SK-N-SH (cell line): ENCODE results near the gene FAM81A. TPM values are rescaled to one million over a fixed set of nuclear protein-coding genes. Genes with fewer than 3 reads are reported as not detected.

Experiments
- CTCF ChIA-PET: fragments of 300-600, 350-600 bp; formaldehyde crosslinking; extraction: SDS; loops from one replicate; lab custom pipeline; 2021; lab: Yijun Ruan, JAX
- POLR2A ChIA-PET: fragments of 350-600 bp; sonication (Branson Sonifier 250); formaldehyde crosslinking; extraction: SDS; loops from one replicate; lab custom pipeline; 2020; ENCODE audit warnings: antibody characterized with exemption, inconsistent platforms; lab: Yijun Ruan, JAX
- DNase-seq: peaks from one replicate; pipeline ENCODE4 v3.0.0; 2012
- H2AFZ ChIP-seq: fragments of 200-600 bp; sonication (generic); 2 replicates; pipeline ENCODE4 v1.8.1; 2016; ENCODE audit warnings: antibody characterized with exemption, mild to moderate bottlenecking, low read depth
- H3F3A ChIP-seq: fragments of 200-600 bp; sonication (generic); replicated peaks from 2 replicates; pipeline ENCODE3; 2016; ENCODE audit warnings: antibody characterized with exemption, mild to moderate bottlenecking; ENCODE audit not compliant: insufficient read depth
- H3K27ac ChIP-seq, 2 experiments: fragments of 200-500 bp in 1 of 2; fragments of 200-600 bp in 1 of 2; sonication (Bioruptor generic) in 1 of 2; sonication (generic), shearing (Covaris generic) in 1 of 2; 2 replicates each; pipeline versions ENCODE4 v1.5.1 to v1.6.1; 2014 to 2016; ENCODE audit warnings: low read depth in 2 of 2, inconsistent platforms in 1 of 2, low read length in 1 of 2, mild to moderate bottlenecking in 1 of 2, mixed read lengths in 1 of 2
- H3K27me3 ChIP-seq: fragments of 200-600 bp; sonication (generic), shearing (Covaris generic); 2 replicates; pipeline ENCODE4 v1.6.1; 2016; ENCODE audit warnings: mixed run types; ENCODE audit not compliant: insufficient read depth
- H3K36me3 ChIP-seq, 2 experiments: fragments of 200-500 bp in 1 of 2; fragments of 200-600 bp in 1 of 2; sonication (Bioruptor generic) in 1 of 2; sonication (generic) in 1 of 2; replicated peaks in 1 of 2; 2 replicates each; pipeline versions ENCODE3 to v1.5.1; 2014 to 2016; ENCODE audit warnings: low read length in 1 of 2, mild to moderate bottlenecking in 1 of 2; ENCODE audit not compliant: insufficient read depth in 2 of 2, control insufficient read depth in 1 of 2
- H3K4me1 ChIP-seq, 2 experiments: fragments of 200-500 bp in 1 of 2; fragments of 200-600 bp in 1 of 2; sonication (Bioruptor generic) in 1 of 2; sonication (generic), shearing (Covaris generic) in 1 of 2; 2 replicates each; pipeline versions ENCODE4 v1.5.1 to v1.6.1; 2014 to 2016; ENCODE audit warnings: low read depth in 1 of 2, low read length in 1 of 2, mixed run types in 1 of 2; ENCODE audit not compliant: insufficient read depth in 2 of 2, control insufficient read depth in 1 of 2
- H3K4me2 ChIP-seq: fragments of 200-600 bp; sonication (generic), shearing (Covaris generic); 2 replicates; pipeline ENCODE4 v1.6.1; 2017; ENCODE audit warnings: mixed run types
- H3K4me3 ChIP-seq, 2 experiments: fragments of 200-500 bp in 1 of 2; fragments of 200-600 bp in 1 of 2; sonication (Bioruptor generic) in 1 of 2; sonication (generic), shearing (Covaris generic) in 1 of 2; 2 replicates each; pipeline versions ENCODE4 v1.5.1 to v1.8.1; 2014 to 2016; ENCODE audit warnings: low read depth in 2 of 2, inconsistent platforms in 1 of 2, low read length in 1 of 2, mild to moderate bottlenecking in 1 of 2, mixed read lengths in 1 of 2, moderate library complexity in 1 of 2
- H3K79me2 ChIP-seq: fragments of 200-600 bp; sonication (generic); 2 replicates; pipeline ENCODE4 v1.8.1; 2017; ENCODE audit warnings: mild to moderate bottlenecking; ENCODE audit not compliant: insufficient read depth
- H3K9ac ChIP-seq: fragments of 200-600 bp; sonication (generic); 2 replicates; pipeline ENCODE4 v1.6.1; 2017; ENCODE audit warnings: mixed run types
- H3K9me2 ChIP-seq: fragments of 200-600 bp; sonication (generic); 2 replicates; pipeline ENCODE4 v1.6.1; 2017; ENCODE audit warnings: mixed run types
- H3K9me3 ChIP-seq: fragments of 200-600 bp; sonication (generic); 2 replicates; pipeline ENCODE4 v1.6.1; 2017; ENCODE audit warnings: mixed run types, mild to moderate bottlenecking, moderate library complexity
- H4K20me1 ChIP-seq: fragments of 200-600 bp; sonication (generic); 2 replicates; pipeline ENCODE4 v1.6.1; 2017; ENCODE audit warnings: mild to moderate bottlenecking, mixed run types; ENCODE audit not compliant: insufficient read depth
- EZH2phosphoT487 ChIP-seq: fragments of 200-600 bp; sonication (generic); IDR thresholded peaks from 2 replicates; pipeline ENCODE4 v1.6.1; 2017; ENCODE audit warnings: low read depth, mixed run types, mild to moderate bottlenecking, antibody characterized with exemption, moderate library complexity, borderline replicate concordance
- GATA2 ChIP-seq: sonication (generic); formaldehyde crosslinking; IDR thresholded peaks from 2 replicates; pipeline ENCODE4 v1.5.0; 2020; ENCODE audit warnings: mild to moderate bottlenecking, missing genetic modification reagents
- NFIC ChIP-seq: IDR thresholded peaks from 2 replicates; pipeline ENCODE4 v1.4.0; 2012; ENCODE audit warnings: borderline replicate concordance
- POLR2AphosphoS5 ChIP-seq: IDR thresholded peaks from 2 replicates; pipeline ENCODE4 v1.6.1; 2012; ENCODE audit warnings: low read depth, low read length
- RAD21 ChIP-seq: IDR thresholded peaks from 2 replicates; pipeline ENCODE4 v1.6.1; 2012; ENCODE audit warnings: mild to moderate bottlenecking, low read length
- RCOR1 ChIP-seq: fragments of 150-350 bp; IDR thresholded peaks from 2 replicates; pipeline ENCODE4 v1.6.1; 2017; ENCODE audit warnings: antibody characterized with exemption, low read length
- RXRA ChIP-seq: IDR thresholded peaks from 2 replicates; pipeline ENCODE4 v1.4.0; 2012; ENCODE audit warnings: low read depth, mild to moderate bottlenecking, borderline replicate concordance
- SIN3A ChIP-seq: IDR thresholded peaks from 2 replicates; pipeline ENCODE4 v1.6.1; 2012; ENCODE audit warnings: low read depth, mild to moderate bottlenecking, low read length, moderate library complexity, borderline replicate concordance
- SMC3 ChIP-seq: IDR thresholded peaks from 2 replicates; pipeline ENCODE4 v1.6.1; 2012; ENCODE audit warnings: low read depth, low read length, improper control_type of control experiment
- TCF12 ChIP-seq: IDR thresholded peaks from 2 replicates; pipeline ENCODE4 v1.4.0; 2012
- TEAD4 ChIP-seq: IDR thresholded peaks from 2 replicates; pipeline ENCODE4 v1.4.0; 2012; ENCODE audit warnings: mild to moderate bottlenecking, borderline replicate concordance; ENCODE audit not compliant: insufficient read depth
- WGBS: methylation state at CpG from one replicate; pipeline ENCODE4 v1.1.6; 2017; ENCODE audit warnings: low lambda C conversion rate; 5-methylcytosine and 5-hydroxymethylcytosine counted together
- polyA plus RNA-seq, 3 experiments: library from polyadenylated mRNA; depleted of rRNA; stranded (reverse); fragments of >200 nt; gene quantifications; 2 replicates each; pipeline ENCODE4 v1.2.3, GENCODE V29; 2012
- TF ChIP-seq, protein P1 (sequence below): IDR thresholded peaks from 2 replicates; pipeline ENCODE4; 2012
- TF ChIP-seq, protein P2 (sequence below): IDR thresholded peaks from 2 replicates; pipeline ENCODE4 v1.6.1; 2012; ENCODE audit warnings: mild to moderate bottlenecking, low read depth, low read length, moderate library complexity

The FAM81A gene
- polyA plus RNA-seq, 1 of the 3 experiments (the other 2 are of a cell fraction), result 1.1 TPM

DNA sequence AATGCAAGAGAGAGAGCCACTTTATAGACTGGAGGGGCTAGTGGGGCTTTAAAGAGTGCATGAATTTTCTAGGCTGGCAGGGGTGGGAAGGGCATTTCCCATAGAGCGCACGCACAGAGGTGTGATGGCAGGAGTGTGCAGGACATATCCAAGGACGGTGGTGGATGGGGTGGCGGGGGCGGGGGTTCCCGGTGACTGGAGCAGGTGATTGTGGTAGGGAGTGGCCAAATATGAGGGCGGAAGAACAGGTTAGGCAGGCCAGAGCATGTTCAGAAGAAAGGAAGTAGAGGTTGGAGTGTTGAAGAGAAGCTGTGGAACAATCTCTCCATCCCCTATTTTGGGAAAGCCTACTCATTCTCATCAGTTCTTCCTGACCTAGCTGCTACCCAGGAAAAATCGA, 18.1 kb downstream of the FAM81A start:
- ChIA-PET CTCF (interaction anchor here (0.6 kb wide), 1 partner anchor 180 kb away, joined by 3 read pairs; no protein-coding TSS in a partner anchor), POLR2A (no interaction called here)

DNA sequence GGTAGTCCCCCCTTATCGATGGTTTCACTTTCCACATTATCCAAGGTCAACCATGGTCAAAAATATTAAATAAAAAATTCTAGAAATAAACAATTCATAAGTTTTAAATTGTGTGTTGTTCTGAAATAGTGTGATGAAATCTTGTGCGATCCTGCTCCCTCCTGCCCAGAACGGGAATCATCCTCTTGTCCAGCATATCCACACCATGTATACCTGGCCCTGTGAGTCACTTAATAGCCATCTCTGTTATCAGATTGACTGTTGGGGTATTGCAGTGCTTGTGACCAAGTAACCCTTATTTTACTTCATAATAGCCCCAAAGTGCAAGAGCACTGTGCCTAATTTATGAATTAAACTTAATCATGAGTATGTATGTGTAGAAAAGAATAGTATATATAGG, 19.1 kb downstream of the FAM81A start:
- no peaks in the 10 kb centered on the region for H3K27me3 ChIP-seq
- CTCF ChIA-PET, result no interaction called here
- H3K27ac ChIP-seq, result no peak overlapping the region

More for the DNA sequence above, 18.1 kb downstream of the FAM81A start:
- Histone ChIP-seq H3K4me3 (no peak overlapping the region), H3K4me1 (no peaks in the 10 kb centered on the region), H2AFZ (no peak overlapping the region), H3K36me3 (no peaks in the 10 kb centered on the region), H3K27me3 (no peaks in the 10 kb centered on the region), H3K4me2 (no peak overlapping the region), H3F3A (no peaks in the 10 kb centered on the region), H4K20me1 (no peaks in the 10 kb centered on the region), H3K9me2 (no peaks in the 10 kb centered on the region), H3K79me2 (no peaks in the 10 kb centered on the region), H3K9ac (no peak overlapping the region), H3K9me3 (no peaks in the 10 kb centered on the region), H3K27ac (no peak overlapping the region)
- no peak for DNase-seq
- 75% methylated on average over 8 of the region's 8 CpGs for WGBS
- TF ChIP-seq POLR2AphosphoS5, result no peak
- no peak for TF ChIP-seq SIN3A
- TF ChIP-seq, protein P1, sequence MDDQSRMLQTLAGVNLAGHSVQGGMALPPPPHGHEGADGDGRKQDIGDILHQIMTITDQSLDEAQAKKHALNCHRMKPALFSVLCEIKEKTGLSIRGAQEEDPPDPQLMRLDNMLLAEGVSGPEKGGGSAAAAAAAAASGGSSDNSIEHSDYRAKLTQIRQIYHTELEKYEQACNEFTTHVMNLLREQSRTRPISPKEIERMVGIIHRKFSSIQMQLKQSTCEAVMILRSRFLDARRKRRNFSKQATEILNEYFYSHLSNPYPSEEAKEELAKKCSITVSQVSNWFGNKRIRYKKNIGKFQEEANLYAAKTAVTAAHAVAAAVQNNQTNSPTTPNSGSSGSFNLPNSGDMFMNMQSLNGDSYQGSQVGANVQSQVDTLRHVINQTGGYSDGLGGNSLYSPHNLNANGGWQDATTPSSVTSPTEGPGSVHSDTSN, result no peak

DNA sequence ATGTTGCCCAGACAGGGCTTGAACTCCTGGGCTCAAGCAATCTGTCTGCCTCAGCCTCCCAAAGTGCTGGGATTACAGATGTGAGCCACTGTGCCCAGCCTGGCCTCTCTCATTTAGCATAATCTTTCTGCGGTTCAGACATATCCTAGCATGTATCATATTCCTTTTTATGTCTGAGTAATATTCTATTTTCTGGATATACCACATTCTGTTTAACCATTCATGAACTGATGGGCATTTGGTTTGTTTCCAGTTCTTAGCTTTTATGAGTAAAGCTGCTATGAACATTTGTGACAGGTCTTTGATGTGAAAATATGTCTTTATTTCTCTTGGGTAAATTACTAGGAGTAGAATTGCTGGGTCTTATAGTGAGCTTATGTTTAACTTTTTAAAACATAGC, 23.5 kb downstream of the FAM81A start:
- 96% methylated on average over 1 of the region's 1 CpG for WGBS
- CTCF ChIA-PET, result interaction anchor here (0.7 kb wide), 1 partner anchor 10 kb away, joined by 3 read pairs; no protein-coding TSS in a partner anchor
- no peaks in the 10 kb centered on the region for H3K4me1 ChIP-seq

More for the DNA sequence above, 19.1 kb downstream of the FAM81A start:
- H2AFZ ChIP-seq, result no peak overlapping the region
- no peaks in the 10 kb centered on the region for H3F3A ChIP-seq
- H3K79me2 ChIP-seq, result no peaks in the 10 kb centered on the region
- no peaks in the 10 kb centered on the region for H4K20me1 ChIP-seq
- no peak overlapping the region for H3K9ac ChIP-seq
- TF ChIP-seq NFIC, result no peak
- TF ChIP-seq RAD21, result 0 out of 2 replicates have a peak, but pooled peaks have one; percentile 8
- no peak overlapping the region for H3K4me2 ChIP-seq
- no peaks in the 10 kb centered on the region for H3K9me3 ChIP-seq
- no peaks in the 10 kb centered on the region for H3K9me2 ChIP-seq
- WGBS, result 63% methylated on average over 3 of the region's 3 CpGs
- no peak for DNase-seq
- H3K4me3 ChIP-seq, result no peak overlapping the region
- POLR2A ChIA-PET, result no interaction called here
- H3K4me1 ChIP-seq, result no peaks in the 10 kb centered on the region
- H3K36me3 ChIP-seq, result no peaks in the 10 kb centered on the region

More for the DNA sequence above, 23.5 kb downstream of the FAM81A start:
- POLR2A ChIA-PET, result no interaction called here
- H3K79me2 ChIP-seq, result no peaks in the 10 kb centered on the region
- H3K9ac ChIP-seq, result no peak overlapping the region
- H3K27ac ChIP-seq, result no peak overlapping the region
- no peak for TF ChIP-seq RAD21
- TF ChIP-seq EZH2phosphoT487, result no peak
- TF ChIP-seq RXRA, result no peak
- no peak for TF ChIP-seq RCOR1
- no peak for TF ChIP-seq TCF12
- TF ChIP-seq TEAD4, result no peak
- TF ChIP-seq, protein P2, sequence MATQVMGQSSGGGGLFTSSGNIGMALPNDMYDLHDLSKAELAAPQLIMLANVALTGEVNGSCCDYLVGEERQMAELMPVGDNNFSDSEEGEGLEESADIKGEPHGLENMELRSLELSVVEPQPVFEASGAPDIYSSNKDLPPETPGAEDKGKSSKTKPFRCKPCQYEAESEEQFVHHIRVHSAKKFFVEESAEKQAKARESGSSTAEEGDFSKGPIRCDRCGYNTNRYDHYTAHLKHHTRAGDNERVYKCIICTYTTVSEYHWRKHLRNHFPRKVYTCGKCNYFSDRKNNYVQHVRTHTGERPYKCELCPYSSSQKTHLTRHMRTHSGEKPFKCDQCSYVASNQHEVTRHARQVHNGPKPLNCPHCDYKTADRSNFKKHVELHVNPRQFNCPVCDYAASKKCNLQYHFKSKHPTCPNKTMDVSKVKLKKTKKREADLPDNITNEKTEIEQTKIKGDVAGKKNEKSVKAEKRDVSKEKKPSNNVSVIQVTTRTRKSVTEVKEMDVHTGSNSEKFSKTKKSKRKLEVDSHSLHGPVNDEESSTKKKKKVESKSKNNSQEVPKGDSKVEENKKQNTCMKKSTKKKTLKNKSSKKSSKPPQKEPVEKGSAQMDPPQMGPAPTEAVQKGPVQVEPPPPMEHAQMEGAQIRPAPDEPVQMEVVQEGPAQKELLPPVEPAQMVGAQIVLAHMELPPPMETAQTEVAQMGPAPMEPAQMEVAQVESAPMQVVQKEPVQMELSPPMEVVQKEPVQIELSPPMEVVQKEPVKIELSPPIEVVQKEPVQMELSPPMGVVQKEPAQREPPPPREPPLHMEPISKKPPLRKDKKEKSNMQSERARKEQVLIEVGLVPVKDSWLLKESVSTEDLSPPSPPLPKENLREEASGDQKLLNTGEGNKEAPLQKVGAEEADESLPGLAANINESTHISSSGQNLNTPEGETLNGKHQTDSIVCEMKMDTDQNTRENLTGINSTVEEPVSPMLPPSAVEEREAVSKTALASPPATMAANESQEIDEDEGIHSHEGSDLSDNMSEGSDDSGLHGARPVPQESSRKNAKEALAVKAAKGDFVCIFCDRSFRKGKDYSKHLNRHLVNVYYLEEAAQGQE, result no peak
- no peak for TF ChIP-seq GATA2
- no peak for TF ChIP-seq SMC3
- no peak overlapping the region for H3K4me3 ChIP-seq
- no peaks in the 10 kb centered on the region for H3K36me3 ChIP-seq
- H2AFZ ChIP-seq, result no peak overlapping the region
- H3F3A ChIP-seq, result no peaks in the 10 kb centered on the region
- no peaks in the 10 kb centered on the region for H3K27me3 ChIP-seq
- DNase-seq, result no peak
- no peak overlapping the region for H3K4me2 ChIP-seq
- no peaks in the 10 kb centered on the region for H3K9me2 ChIP-seq
- H4K20me1 ChIP-seq, result no peaks in the 10 kb centered on the region
- peaks cover 4% of the 10 kb centered on the region; the same call in 1 of the 2 replicates for H3K9me3 ChIP-seq
